Loucy (cell line): Measurements from ENCODE around the gene MYO1A.

Experiments used
- CTCF ChIP-seq: fragments of 200-600 bp; sonication (generic); conservative IDR thresholded peaks from 2 replicates; pipeline ENCODE4 v1.5.1; 2014; ENCODE audit warnings: mild to moderate bottlenecking, antibody characterized with exemption, low read length
- EZH2phosphoT487 ChIP-seq: fragments of 200-600 bp; IDR thresholded peaks from 2 replicates; pipeline ENCODE4 v1.6.1; 2018; ENCODE audit warnings: antibody characterized with exemption, mild to moderate bottlenecking, moderate library complexity, borderline replicate concordance

GRCh38 chr12:57009949-57010626 is 39.8 kb downstream of the MYO1A start:
- TF ChIP-seq CTCF (no peak), EZH2phosphoT487 (no peak)
